Stimulated activated CD4-positive, alpha-beta T cell treated with anti-CD3 and anti-CD28 coated beads, Interleukin-1b, Interleukin-23, amount 100 ng/mL, for 4 hours (primary cell): Measurements from ENCODE around the gene TMEM125.
A peak's percentile ranks its signal among the peaks of the same experiment; 100 is the strongest.

Experiments used
- DNase-seq, 2 donors: peaks; one replicate each; pipeline ENCODE4 v3.0.0-alpha.2; 2020; ENCODE audit warnings: low read depth in 2 of 2

Gene TMEM125

GRCh38 chr1:43274125-43274803, 4.5 kb downstream of the TMEM125 start:
- peak in 1 of 2 donors; percentile 7 for DNase-seq

- no peak for DNase-seq
Measured at GRCh38 chr1:43274804-43275180, 5.0 kb downstream of the TMEM125 start.

GRCh38 chr1:43275826-43276620, 6.2 kb downstream of the TMEM125 start:
- no peak for DNase-seq

GRCh38 chr1:43276673-43277072, 6.9 kb downstream of the TMEM125 start:
- no peak for DNase-seq

- no peak for DNase-seq
Measured at GRCh38 chr1:43277116-43277876, 7.5 kb downstream of the TMEM125 start.

GRCh38 chr1:43279161-43279560, 9.4 kb downstream of the TMEM125 start:
- DNase-seq = no peak

GRCh38 chr1:43279666-43280065, 9.9 kb downstream of the TMEM125 start:
- no peak for DNase-seq

GRCh38 chr1:43280692-43281091, 10.9 kb downstream of the TMEM125 start:
- no peak for DNase-seq

GRCh38 chr1:43282220-43283195, 12.7 kb downstream of the TMEM125 start:
- no peak for DNase-seq

GRCh38 chr1:43284065-43284464, 14.3 kb downstream of the TMEM125 start:
- DNase-seq = no peak

- DNase-seq = no peak
Measured at GRCh38 chr1:43284546-43285110, 14.8 kb downstream of the TMEM125 start.

GRCh38 chr1:43285269-43285990, 15.6 kb downstream of the TMEM125 start, which contains the start of gene C1orf210:
Gene C1orf210 (minus strand): TSS chr1:43285581. CDS start chr1:43283270, 2,311 bp downstream.
- DNase-seq = no peak

GRCh38 chr1:43286115-43286514, 16.3 kb downstream of the TMEM125 start:
- no peak for DNase-seq

GRCh38 chr1:43286533-43286932, 16.8 kb downstream of the TMEM125 start:
- no peak for DNase-seq

- no peak for DNase-seq
Measured at GRCh38 chr1:43288058-43288784, 18.4 kb downstream of the TMEM125 start.

- no peak for DNase-seq
Measured at GRCh38 chr1:43288785-43289706, 19.3 kb downstream of the TMEM125 start.

- DNase-seq = no peak
Measured at GRCh38 chr1:43292216-43292615, 22.4 kb downstream of the TMEM125 start.

GRCh38 chr1:43292679-43293078, 22.9 kb downstream of the TMEM125 start:
- no peak for DNase-seq
